HG02623 (cell line): ENCODE measurements around the gene SOWAHA.

Source experiments
- ATAC-seq: cut with Tn5 transposase; IDR thresholded peaks from one replicate; pipeline ENCODE4 v1.9.1; 2021; ENCODE audit warnings: moderate library complexity; ENCODE audit not compliant: unreplicated experiment

SOWAHA gene

GRCh38 chr5:132825033-132825833 is 12.1 kb downstream of the SOWAHA start:
- ATAC-seq = no peak

- no peak for ATAC-seq
Measured at GRCh38 chr5:132825834-132826391, 12.8 kb downstream of the SOWAHA start.

- ATAC-seq = no peak
Measured at GRCh38 chr5:132826424-132827082, 13.5 kb downstream of the SOWAHA start.

- ATAC-seq = no peak
Measured at GRCh38 chr5:132827943-132828673, 15.0 kb downstream of the SOWAHA start.

GRCh38 chr5:132828846-132829494 is 15.9 kb downstream of the SOWAHA start:
- ATAC-seq = no peak

GRCh38 chr5:132829742-132830435 is 16.8 kb downstream of the SOWAHA start:
- peak; percentile 59 for ATAC-seq

GRCh38 chr5:132830436-132831094 is 17.5 kb downstream of the SOWAHA start, which contains the start of gene SHROOM1:
Gene SHROOM1, minus strand, starts transcription at chr5:132830647. Its CDS starts 4,507 bp downstream, at chr5:132826140.
- peak; percentile 61 for ATAC-seq

GRCh38 chr5:132831095-132831860 is 18.2 kb downstream of the SOWAHA start:
- ATAC-seq = no peak

- no peak for ATAC-seq
Measured at GRCh38 chr5:132832612-132833011, 19.5 kb downstream of the SOWAHA start.

- ATAC-seq = no peak
Measured at GRCh38 chr5:132834057-132834456, 21.0 kb downstream of the SOWAHA start.

- ATAC-seq = no peak
Measured at GRCh38 chr5:132836852-132837251, 23.8 kb downstream of the SOWAHA start.

GRCh38 chr5:132837868-132838267 is 24.8 kb downstream of the SOWAHA start:
- no peak for ATAC-seq

GRCh38 chr5:132838516-132839282 is 25.6 kb downstream of the SOWAHA start:
- no peak for ATAC-seq

GRCh38 chr5:132839426-132840301 is 26.6 kb downstream of the SOWAHA start:
- no peak for ATAC-seq

GRCh38 chr5:132840313-132840712 is 27.2 kb downstream of the SOWAHA start:
- no peak for ATAC-seq

- no peak for ATAC-seq
Measured at GRCh38 chr5:132840896-132841295, 27.8 kb downstream of the SOWAHA start.

- ATAC-seq = no peak
Measured at GRCh38 chr5:132841305-132841704, 28.2 kb downstream of the SOWAHA start.
